Endothelial cell of umbilical vein (primary cell): ENCODE data around the gene ACP3. TPM values are rescaled to one million over a fixed set of nuclear protein-coding genes. Genes with fewer than 3 reads are reported as not detected.

Experiments used
- BruUV-seq: library from RNA; stranded (reverse); fragments of 400-500 nt; replicated peaks from 2 replicates; lab custom pipeline; 2021; lab: Mats Ljungman, UMichigan
- CTCF ChIA-PET: fragments of 300-600, 350-600 bp; sonication (Branson Sonifier 250); formaldehyde crosslinking; loops from one replicate; lab custom pipeline; 2021; ENCODE audit warnings: antibody characterized with exemption, inconsistent platforms; lab: Charles Lee
- POLR2A ChIA-PET: fragments of 300-600, 350-600 bp; sonication (Branson Sonifier 250); formaldehyde crosslinking; loops from one replicate; lab custom pipeline; 2021; ENCODE audit warnings: antibody characterized with exemption, inconsistent platforms; lab: Charles Lee
- DNase-seq: peaks from one replicate; pipeline ENCODE4 v3.0.0-alpha.2; 2011; ENCODE audit warnings: low read depth, low spot score
- FAIRE-seq: peaks from 2 replicates; lab custom pipeline; 2011; peaks lifted over from hg19 to GRCh38; lab: Jason Lieb, UNC
- H2AFZ ChIP-seq: 2 replicates; pipeline ENCODE4 v1.6.0; 2012; ENCODE audit warnings: low read depth, low read length, control low read depth, inconsistent platforms
- H3K27ac ChIP-seq: 2 replicates; pipeline ENCODE4 v1.5.1; 2011; ENCODE audit warnings: low read depth, mild to moderate bottlenecking, control low read depth, low read length, moderate library complexity; ENCODE audit not compliant: insufficient read depth
- H3K27me3 ChIP-seq, 2 experiments: 2 replicates each; pipeline versions ENCODE4 v1.6.0 to v1.6.1; 2011; ENCODE audit warnings: low read length in 2 of 2, mixed read lengths in 1 of 2; ENCODE audit not compliant: control insufficient read depth in 2 of 2, insufficient read depth in 2 of 2
- H3K36me3 ChIP-seq, 2 experiments: 2 replicates in 1 of 2; 3 replicates in 1 of 2; pipeline ENCODE4 v1.5.1; 2011; ENCODE audit warnings: low read length in 2 of 2, mild to moderate bottlenecking in 1 of 2, moderate library complexity in 1 of 2; ENCODE audit not compliant: control insufficient read depth in 2 of 2, insufficient read depth in 2 of 2; ENCODE audit errors: extremely low read depth in 1 of 2
- H3K4me1 ChIP-seq: 3 replicates; pipeline ENCODE4 v1.5.1; 2011; ENCODE audit warnings: mild to moderate bottlenecking, low read length; ENCODE audit not compliant: control insufficient read depth, insufficient read depth; ENCODE audit errors: extremely low read depth
- H3K4me2 ChIP-seq: 2 replicates; pipeline ENCODE4 v1.6.1; 2011; ENCODE audit warnings: low read length, control low read depth, mixed read lengths; ENCODE audit not compliant: insufficient read depth
- H3K4me3 ChIP-seq, 3 experiments: fragments of 200-600 bp in 1 of 3; sonication (generic), shearing (Covaris generic) in 1 of 3; replicated peaks in 1 of 3; 2 replicates each; pipeline ENCODE4 v1.5.1; 2011 to 2016; ENCODE audit warnings: control low read depth in 3 of 3, low read length in 3 of 3, mild to moderate bottlenecking in 2 of 3, inconsistent platforms in 1 of 3, low read depth in 1 of 3, moderate library complexity in 1 of 3; ENCODE audit not compliant: insufficient read depth in 1 of 3
- H3K79me2 ChIP-seq: 2 replicates; pipeline ENCODE4 v1.6.0; 2012; ENCODE audit warnings: low read length, inconsistent platforms; ENCODE audit not compliant: control insufficient read depth, insufficient read depth
- H3K9ac ChIP-seq: replicated peaks from 2 replicates; pipeline ENCODE3; 2011; ENCODE audit warnings: low read length, control low read depth; ENCODE audit not compliant: insufficient read depth; ENCODE audit errors: extremely low read depth
- H3K9me1 ChIP-seq: replicated peaks from 3 replicates; pipeline ENCODE4 v1.6.0; 2011; ENCODE audit warnings: mild to moderate bottlenecking, low read length; ENCODE audit not compliant: control insufficient read depth, insufficient read depth; ENCODE audit errors: extremely low read depth
- H3K9me3 ChIP-seq: replicated peaks from 2 replicates; pipeline ENCODE4 v1.5.1; 2012; ENCODE audit warnings: low read length, inconsistent platforms; ENCODE audit not compliant: control insufficient read depth, insufficient read depth
- H4K20me1 ChIP-seq: replicated peaks from 2 replicates; pipeline ENCODE3; 2011; ENCODE audit warnings: mild to moderate bottlenecking, low read length; ENCODE audit not compliant: control insufficient read depth, insufficient read depth; ENCODE audit errors: extremely low read depth
- EZH2 ChIP-seq: IDR thresholded peaks from 2 replicates; pipeline ENCODE4 v1.6.1; 2012; ENCODE audit warnings: borderline replicate concordance, low read depth, mild to moderate bottlenecking, moderate library complexity, low read length, inconsistent platforms; ENCODE audit not compliant: severe bottlenecking
- FOS ChIP-seq: IDR thresholded peaks from 2 replicates; pipeline ENCODE4 v1.6.1; 2011; ENCODE audit warnings: mild to moderate bottlenecking, low read length, moderate library complexity, borderline replicate concordance; ENCODE audit not compliant: insufficient read depth
- GATA2 ChIP-seq: IDR thresholded peaks from 2 replicates; pipeline ENCODE4 v1.7.0; 2011; ENCODE audit warnings: low read depth, mild to moderate bottlenecking, moderate library complexity, mixed read lengths, low read length; ENCODE audit not compliant: insufficient read length, insufficient read depth
- JUN ChIP-seq: IDR thresholded peaks from 2 replicates; pipeline ENCODE4 v1.6.1; 2011; ENCODE audit warnings: borderline replicate concordance, low read depth; ENCODE audit not compliant: insufficient read length, insufficient read depth
- MYC ChIP-seq: IDR thresholded peaks from one replicate; pipeline ENCODE4 v1.6.1; 2011; ENCODE audit warnings: mild to moderate bottlenecking, low read depth, low read length
- POLR2A ChIP-seq: IDR thresholded peaks from 2 replicates; pipeline ENCODE4 v1.6.1; 2012; ENCODE audit warnings: low read depth, mild to moderate bottlenecking, control low read depth, low read length
- POLR2AphosphoS5 ChIP-seq: IDR thresholded peaks from 2 replicates; pipeline ENCODE4 v1.6.1; 2012; ENCODE audit warnings: low read depth, mild to moderate bottlenecking, control low read depth, low read length, moderate library complexity; ENCODE audit not compliant: insufficient read depth
- dilution Hi-C: fragments of 300-500 bp; cut with MboI; formaldehyde crosslinking; loops from one replicate; pipeline ENCODE4 v1.15.0; 2019; ENCODE audit warnings: low sequenced_read_pairs; ENCODE audit not compliant: extremely low pct_ligation_motif_present
- intact Hi-C: fragments of 100-400 bp; cut with micrococcal nuclease; formaldehyde crosslinking; loops from one replicate; pipeline ENCODE4 v1.10.0; 2022
- polyA plus RNA-seq, 4 experiments: library from polyadenylated mRNA; depleted of rRNA in 3 of 4; stranded (reverse) in 3 of 4; unstranded in 1 of 4; fragments of >200 nt; gene quantifications; 2 replicates each; pipeline versions ENCODE4 v1.2.1 to v1.2.3, GENCODE V29; 2011 to 2012; ENCODE audit warnings: missing spikeins in 1 of 4
- total RNA-seq: library from RNA; stranded (reverse); gene quantifications from 2 replicates; pipeline ENCODE4 v1.2.3, GENCODE V29; 2021
- TF ChIP-seq, protein P1 (sequence below): IDR thresholded peaks from 2 replicates; pipeline ENCODE4 v1.6.1; 2011; ENCODE audit not compliant: insufficient read depth, insufficient read length
- TF ChIP-seq, protein P2 (sequence below), 2 donors: IDR thresholded peaks; 1 replicate in 1 of 2; 2 replicates in 1 of 2; pipeline ENCODE4 v1.5.1; 2011; ENCODE audit warnings: low read length in 2 of 2, mild to moderate bottlenecking in 2 of 2, moderate library complexity in 2 of 2, control low read depth in 1 of 2, inconsistent platforms in 1 of 2, low read depth in 1 of 2; ENCODE audit not compliant: insufficient read depth in 1 of 2; ENCODE audit errors: extremely low read depth in 1 of 2

ACP3 gene
- total and polyA plus RNA-seq, 2 donors (not counting 3 experiments of a cell fraction or from before 2014, with no cell fraction given), result not detected

- no peak overlapping the region for H3K4me2 ChIP-seq
- no peaks in the 10 kb centered on the region for H3K9me3 ChIP-seq
- no peaks in the 10 kb centered on the region for H3K79me2 ChIP-seq
- TF ChIP-seq POLR2A (no peak), MYC (no peak), FOS (no peak), JUN (no peak), POLR2AphosphoS5 (no peak), GATA2 (no peak), EZH2 (no peak)
- TF ChIP-seq, protein P1, sequence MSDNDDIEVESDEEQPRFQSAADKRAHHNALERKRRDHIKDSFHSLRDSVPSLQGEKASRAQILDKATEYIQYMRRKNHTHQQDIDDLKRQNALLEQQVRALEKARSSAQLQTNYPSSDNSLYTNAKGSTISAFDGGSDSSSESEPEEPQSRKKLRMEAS, result no peak
- TF ChIP-seq, protein P2, sequence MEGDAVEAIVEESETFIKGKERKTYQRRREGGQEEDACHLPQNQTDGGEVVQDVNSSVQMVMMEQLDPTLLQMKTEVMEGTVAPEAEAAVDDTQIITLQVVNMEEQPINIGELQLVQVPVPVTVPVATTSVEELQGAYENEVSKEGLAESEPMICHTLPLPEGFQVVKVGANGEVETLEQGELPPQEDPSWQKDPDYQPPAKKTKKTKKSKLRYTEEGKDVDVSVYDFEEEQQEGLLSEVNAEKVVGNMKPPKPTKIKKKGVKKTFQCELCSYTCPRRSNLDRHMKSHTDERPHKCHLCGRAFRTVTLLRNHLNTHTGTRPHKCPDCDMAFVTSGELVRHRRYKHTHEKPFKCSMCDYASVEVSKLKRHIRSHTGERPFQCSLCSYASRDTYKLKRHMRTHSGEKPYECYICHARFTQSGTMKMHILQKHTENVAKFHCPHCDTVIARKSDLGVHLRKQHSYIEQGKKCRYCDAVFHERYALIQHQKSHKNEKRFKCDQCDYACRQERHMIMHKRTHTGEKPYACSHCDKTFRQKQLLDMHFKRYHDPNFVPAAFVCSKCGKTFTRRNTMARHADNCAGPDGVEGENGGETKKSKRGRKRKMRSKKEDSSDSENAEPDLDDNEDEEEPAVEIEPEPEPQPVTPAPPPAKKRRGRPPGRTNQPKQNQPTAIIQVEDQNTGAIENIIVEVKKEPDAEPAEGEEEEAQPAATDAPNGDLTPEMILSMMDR (IDR thresholded peaks at IDR 0.05; ENCODE audit: extremely low read depth in 1 of 2, insufficient read depth in 1 of 2, low read depth in 1 of 2, low read length in 2 of 2), result no peak
- intact Hi-C loops, result loop anchor here (2.0 kb wide), 1 partner anchor 57 kb away; no protein-coding TSS in a partner anchor
- BruUV-seq, result no TSS peak
- no peaks in the 10 kb centered on the region for H3K9me1 ChIP-seq
- peaks cover 0 to 6% of the 10 kb centered on the region in 2 experiments for H3K27me3 ChIP-seq
- CTCF ChIA-PET, result interaction anchor here (1.6 kb wide), 1 partner anchor 57 kb away, joined by 3 read pairs; no protein-coding TSS in a partner anchor
- no peaks in the 10 kb centered on the region for H3K36me3 ChIP-seq
- H3K9ac ChIP-seq, result no peak overlapping the region
- FAIRE-seq, result no peak
- POLR2A ChIA-PET, result no interaction called here
- no peak overlapping the region for H2AFZ ChIP-seq
- H3K4me1 ChIP-seq, result no peaks in the 10 kb centered on the region
- no peak overlapping the region for H3K4me3 ChIP-seq
- no peak overlapping the region for H3K27ac ChIP-seq
- DNase-seq, result no peak
- dilution Hi-C loops, result no loop called here
- no peaks in the 10 kb centered on the region for H4K20me1 ChIP-seq
Measured at GRCh38 chr3:132285620-132285945, 31.6 kb upstream of the ACP3 start.
